HL-60 (cell line): ENCODE results near the gene SAPCD2.

ENCODE experiments used
- CTCF ChIP-seq: IDR thresholded peaks from one replicate; pipeline ENCODE4 v1.5.1; 2011; ENCODE audit warnings: low read length, control low read depth, inconsistent platforms; ENCODE audit not compliant: insufficient read depth
- POLR2AphosphoS5 ChIP-seq: IDR thresholded peaks from 2 replicates; pipeline ENCODE4 v1.6.1; 2012; ENCODE audit warnings: low read depth
- REST ChIP-seq: IDR thresholded peaks from 2 replicates; pipeline ENCODE4 v1.6.1; 2012; ENCODE audit warnings: low read depth; ENCODE audit not compliant: insufficient replicate concordance
- SPI1 ChIP-seq: IDR thresholded peaks from 2 replicates; pipeline ENCODE4 v1.6.1; 2012; ENCODE audit warnings: low read depth, mild to moderate bottlenecking, borderline replicate concordance

GRCh38 chr9:137066096-137066861 is 4.1 kb downstream of the SAPCD2 start:
- TF ChIP-seq CTCF, result no peak
- no peak for TF ChIP-seq POLR2AphosphoS5
- TF ChIP-seq REST, result no peak
- no peak for TF ChIP-seq SPI1
